HAP-1 (cell line): ENCODE measurements around the gene TARP.

ENCODE experiments used
- DNase-seq, 2 experiments: peaks; one replicate each; pipeline ENCODE4 v3.0.0-alpha.2; 2016 to 2020; ENCODE audit warnings: low spot score in 2 of 2
- H3K27me3 ChIP-seq: fragments of 250-450 bp; sonication (Bioruptor Pico); 2 replicates; pipeline ENCODE4 v1.5.1; 2020; ENCODE audit warnings: low read depth, mild to moderate bottlenecking, moderate library complexity
- H3K36me3 ChIP-seq: fragments of 250-450 bp; sonication (Bioruptor Pico); replicated peaks from 2 replicates; pipeline ENCODE4 v1.5.1; 2020; ENCODE audit warnings: mild to moderate bottlenecking
- H3K4me1 ChIP-seq: fragments of 250-450 bp; sonication (Bioruptor Pico); 2 replicates; pipeline ENCODE4 v1.5.1; 2020; ENCODE audit warnings: mild to moderate bottlenecking
- H3K4me3 ChIP-seq: fragments of 250-450 bp; sonication (Bioruptor Pico); 2 replicates; pipeline ENCODE4 v1.5.1; 2020; ENCODE audit warnings: mild to moderate bottlenecking, moderate library complexity
- H3K9me3 ChIP-seq: fragments of 250-450 bp; sonication (Bioruptor Pico); 2 replicates; pipeline ENCODE4 v1.5.1; 2020; ENCODE audit warnings: mild to moderate bottlenecking, moderate library complexity
- in situ Hi-C: fragments of 300-500 bp; cut with MboI; formaldehyde crosslinking; loops from 3 replicates; pipeline ENCODE4 v1.14.3; 2020; ENCODE audit warnings: low sequenced_read_pairs, inconsistent platforms, mixed read lengths

TARP gene

GRCh38 chr7:38273286-38273995 lies at the start of gene TARP:
Gene TARP, minus strand, starts transcription at chr7:38273636.
- H3K4me1 ChIP-seq: no peaks in the 10 kb centered on the region
- no peaks in the 10 kb centered on the region for H3K9me3 ChIP-seq
- no peaks in the 10 kb centered on the region for H3K27me3 ChIP-seq
- no peak for DNase-seq
- H3K4me3 ChIP-seq: no peak within 1 kb of the TSS
- H3K36me3 ChIP-seq: no peaks in the 10 kb centered on the region
- in situ Hi-C loops: no loop called here

- in situ Hi-C loops: no loop called here
- H3K36me3 ChIP-seq: no peaks in the 10 kb centered on the region
- H3K4me1 ChIP-seq: no peaks in the 10 kb centered on the region
- no peak for DNase-seq
- no peaks in the 10 kb centered on the region for H3K9me3 ChIP-seq
- no peak overlapping the region for H3K4me3 ChIP-seq
- no peaks in the 10 kb centered on the region for H3K27me3 ChIP-seq
Observed at GRCh38 chr7:38323156-38323555, 49.7 kb upstream of the TARP start.

GRCh38 chr7:38322461-38322860 lies 49.0 kb upstream of the TARP start:
- no peak for DNase-seq
- H3K4me1 ChIP-seq: no peaks in the 10 kb centered on the region
- H3K27me3 ChIP-seq: no peaks in the 10 kb centered on the region
- H3K9me3 ChIP-seq: no peaks in the 10 kb centered on the region
- H3K4me3 ChIP-seq: no peak overlapping the region
- in situ Hi-C loops: no loop called here
- H3K36me3 ChIP-seq: no peaks in the 10 kb centered on the region

GRCh38 chr7:38321967-38322366 lies 48.5 kb upstream of the TARP start:
- DNase-seq: no peak
- in situ Hi-C loops: no loop called here
- Histone ChIP-seq H3K27me3 (no peaks in the 10 kb centered on the region), H3K4me1 (no peaks in the 10 kb centered on the region), H3K9me3 (no peaks in the 10 kb centered on the region), H3K36me3 (no peaks in the 10 kb centered on the region), H3K4me3 (no peak overlapping the region)

- no peaks in the 10 kb centered on the region for H3K4me1 ChIP-seq
- no peaks in the 10 kb centered on the region for H3K27me3 ChIP-seq
- no peak for DNase-seq
- no peaks in the 10 kb centered on the region for H3K36me3 ChIP-seq
- no peak overlapping the region for H3K4me3 ChIP-seq
- H3K9me3 ChIP-seq: no peaks in the 10 kb centered on the region
- in situ Hi-C loops: no loop called here
Observed at GRCh38 chr7:38321515-38321944, 48.1 kb upstream of the TARP start.

GRCh38 chr7:38321050-38321449 lies 47.6 kb upstream of the TARP start:
- DNase-seq: no peak
- in situ Hi-C loops: no loop called here
- H3K9me3 ChIP-seq: no peaks in the 10 kb centered on the region
- no peaks in the 10 kb centered on the region for H3K4me1 ChIP-seq
- no peaks in the 10 kb centered on the region for H3K36me3 ChIP-seq
- no peaks in the 10 kb centered on the region for H3K27me3 ChIP-seq
- H3K4me3 ChIP-seq: no peak overlapping the region

- H3K36me3 ChIP-seq: no peaks in the 10 kb centered on the region
- H3K27me3 ChIP-seq: no peaks in the 10 kb centered on the region
- H3K9me3 ChIP-seq: no peaks in the 10 kb centered on the region
- in situ Hi-C loops: no loop called here
- no peaks in the 10 kb centered on the region for H3K4me1 ChIP-seq
- DNase-seq: no peak
- H3K4me3 ChIP-seq: no peak overlapping the region
Observed at GRCh38 chr7:38319873-38320272, 46.4 kb upstream of the TARP start.

- no peaks in the 10 kb centered on the region for H3K4me1 ChIP-seq
- peak; percentile 77 to 91 for DNase-seq
- H3K27me3 ChIP-seq: no peaks in the 10 kb centered on the region
- no peak overlapping the region for H3K4me3 ChIP-seq
- H3K9me3 ChIP-seq: no peaks in the 10 kb centered on the region
- in situ Hi-C loops: no loop called here
- H3K36me3 ChIP-seq: no peaks in the 10 kb centered on the region
Observed at GRCh38 chr7:38318803-38319416, 45.5 kb upstream of the TARP start.

- Histone ChIP-seq H3K4me3 (no peak overlapping the region), H3K9me3 (no peaks in the 10 kb centered on the region), H3K36me3 (no peaks in the 10 kb centered on the region), H3K4me1 (no peaks in the 10 kb centered on the region), H3K27me3 (no peaks in the 10 kb centered on the region)
- in situ Hi-C loops: no loop called here
- no peak for DNase-seq
Observed at GRCh38 chr7:38318241-38318640, 44.8 kb upstream of the TARP start.

GRCh38 chr7:38317515-38317914 lies 44.1 kb upstream of the TARP start:
- H3K27me3 ChIP-seq: no peaks in the 10 kb centered on the region
- in situ Hi-C loops: no loop called here
- H3K9me3 ChIP-seq: no peaks in the 10 kb centered on the region
- no peaks in the 10 kb centered on the region for H3K4me1 ChIP-seq
- no peak for DNase-seq
- no peak overlapping the region for H3K4me3 ChIP-seq
- H3K36me3 ChIP-seq: no peaks in the 10 kb centered on the region

- DNase-seq: no peak
- in situ Hi-C loops: no loop called here
- Histone ChIP-seq H3K27me3 (no peaks in the 10 kb centered on the region), H3K36me3 (no peaks in the 10 kb centered on the region), H3K4me3 (no peak overlapping the region), H3K9me3 (no peaks in the 10 kb centered on the region), H3K4me1 (peaks cover 3% of the 10 kb centered on the region; the same call in 1 of the 2 replicates)
Observed at GRCh38 chr7:38316733-38317360, 43.4 kb upstream of the TARP start.

- H3K9me3 ChIP-seq: 0 out of 2 replicates have a peak, but pooled peaks cover 2% of the 10 kb centered on the region
- in situ Hi-C loops: no loop called here
- H3K4me1 ChIP-seq: peaks cover 14% of the 10 kb centered on the region
- no peaks in the 10 kb centered on the region for H3K27me3 ChIP-seq
- H3K36me3 ChIP-seq: no peaks in the 10 kb centered on the region
- no peak for DNase-seq
- no peak overlapping the region for H3K4me3 ChIP-seq
Observed at GRCh38 chr7:38315410-38315809, 42.0 kb upstream of the TARP start.

- DNase-seq: no peak
- peaks cover 14% of the 10 kb centered on the region for H3K4me1 ChIP-seq
- H3K36me3 ChIP-seq: no peaks in the 10 kb centered on the region
- 0 out of 2 replicates have a peak, but pooled peaks cover 4% of the 10 kb centered on the region for H3K9me3 ChIP-seq
- no peaks in the 10 kb centered on the region for H3K27me3 ChIP-seq
- in situ Hi-C loops: no loop called here
- no peak overlapping the region for H3K4me3 ChIP-seq
Observed at GRCh38 chr7:38312821-38313220, 39.4 kb upstream of the TARP start.

- in situ Hi-C loops: no loop called here
- Histone ChIP-seq H3K4me1 (peaks cover 14% of the 10 kb centered on the region), H3K36me3 (no peaks in the 10 kb centered on the region), H3K9me3 (0 out of 2 replicates have a peak, but pooled peaks cover 4% of the 10 kb centered on the region), H3K27me3 (no peaks in the 10 kb centered on the region), H3K4me3 (peak overlapping the region; percentile 44)
- peak; percentile 38 to 85 for DNase-seq
Observed at GRCh38 chr7:38311329-38311937, 38.0 kb upstream of the TARP start.
